ENCODE results near the gene PCDHA5.

- no peak for TF ChIP-seq POLR2A (IDR thresholded peaks at IDR 0.05)
- TF ChIP-seq CTCF (IDR thresholded peaks at IDR 0.05) = peak in 1 of 6 experiments; percentile 3
These were observed 47.5 kb downstream of the PCDHA5 start, which contains the start of gene PCDHA11 for GRCh38 chr5:140868721-140869554.
